Activated CD4-positive, alpha-beta T cell treated with anti-CD3 and anti-CD28 coated beads for 36 hours (primary cell): ENCODE results near the gene LRRC72. TPM values are rescaled to one million over a fixed set of nuclear protein-coding genes. Genes with fewer than 3 reads are reported as not detected.

Source experiments
- ATAC-seq: fragments of 200-7000 bp; cut with Tn5 transposase; one replicate; pipeline ENCODE4 v1.10.0; 2021; ENCODE audit warnings: mild to moderate bottlenecking, moderate library complexity
- CTCF ChIA-PET: fragments of 350-600 bp; sonication (Branson Sonifier 250); formaldehyde crosslinking; loops from one replicate; lab custom pipeline; 2021; ENCODE audit warnings: antibody characterized with exemption; lab: Charles Lee
- POLR2A ChIA-PET: fragments of 350-600 bp; sonication (Branson Sonifier 250); formaldehyde crosslinking; loops from one replicate; lab custom pipeline; 2021; ENCODE audit warnings: antibody characterized with exemption, inconsistent platforms; lab: Charles Lee
- DNase-seq: peaks from one replicate; pipeline ENCODE4 v3.0.0-alpha.2; 2020
- H3K27ac Mint-ChIP-seq: one replicate; pipeline ENCODE4 v1.8.0; 2021; ENCODE audit warnings: mixed read lengths
- H3K27me3 Mint-ChIP-seq: one replicate; pipeline ENCODE4 v1.8.0; 2021; ENCODE audit warnings: mixed read lengths
- H3K36me3 Mint-ChIP-seq: one replicate; pipeline ENCODE4 v1.8.0; 2021; ENCODE audit warnings: low read depth, mixed read lengths
- H3K4me1 Mint-ChIP-seq: one replicate; pipeline ENCODE4 v1.8.0; 2021; ENCODE audit warnings: mixed read lengths
- H3K4me3 Mint-ChIP-seq: one replicate; pipeline ENCODE4 v1.8.0; 2021; ENCODE audit warnings: mild to moderate bottlenecking, moderate library complexity, mixed read lengths
- H3K9me3 Mint-ChIP-seq: one replicate; pipeline ENCODE4 v1.8.0; 2021; ENCODE audit warnings: low read depth, mixed read lengths
- intact Hi-C, 2 experiments: fragments of 100-400 bp; cut with DNase I in 1 of 2; cut with micrococcal nuclease in 1 of 2; formaldehyde crosslinking; loops; one replicate each; pipeline versions ENCODE4 v1.14.2 to v1.15.1; 2022 to 2024; cut with DNase I, micrococcal nuclease
- total RNA-seq, 2 experiments: library from RNA; stranded (reverse); gene quantifications; one replicate each; pipeline ENCODE4 v1.2.3, GENCODE V29; 2021

LRRC72 gene
- not detected for total RNA-seq

DNA sequence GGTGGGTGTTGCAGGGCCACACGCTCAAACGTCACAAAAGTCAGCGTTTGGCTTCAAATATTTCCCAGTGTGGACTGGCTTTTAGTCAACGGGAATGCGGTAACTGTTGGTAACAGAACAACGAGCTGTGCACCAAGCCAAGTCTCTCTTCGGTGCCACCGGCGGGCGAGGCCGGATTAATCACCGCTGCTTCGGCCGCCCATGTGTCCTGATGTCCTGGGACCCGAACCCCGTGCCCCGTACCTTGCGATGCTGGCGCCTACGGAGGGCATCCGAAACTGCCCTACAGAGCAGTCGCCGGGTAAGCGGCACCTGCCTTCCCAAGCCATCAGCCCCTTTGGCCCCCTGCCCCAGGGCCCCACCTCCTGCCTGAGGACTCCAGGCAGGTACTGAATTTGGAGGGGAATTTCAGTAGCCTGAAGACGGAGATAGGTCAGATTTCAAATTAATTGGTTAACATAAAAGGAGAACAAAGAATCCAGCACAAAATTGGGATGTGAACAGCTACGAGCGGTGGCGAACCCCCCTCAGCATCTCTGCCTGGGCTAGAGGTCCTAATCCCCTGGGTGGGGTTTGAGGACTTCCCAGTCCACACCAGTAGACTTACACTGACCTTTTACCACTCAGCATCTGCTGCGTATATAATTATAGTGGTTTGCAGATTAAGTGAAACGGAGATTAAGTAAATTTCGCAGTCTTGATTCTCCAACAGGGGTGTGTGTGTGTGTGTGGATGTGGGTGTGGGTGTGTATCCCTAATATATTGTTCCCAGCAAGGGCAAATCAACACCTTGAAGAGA is at the start of gene LRRC72:
Gene LRRC72, plus strand, starts transcription at position 84 of the 799 bp plus-strand sequence. Its CDS starts 128 bp downstream, at position 212.
- Mint-ChIP-seq H3K27ac (no peak within 1 kb of the TSS), H3K4me3 (no peak within 1 kb of the TSS), H3K36me3 (no peaks in the 10 kb centered on the region), H3K9me3 (no peaks in the 10 kb centered on the region), H3K27me3 (no peaks in the 10 kb centered on the region), H3K4me1 (peaks cover 4% of the 10 kb centered on the region)
- ATAC-seq (no peak), DNase-seq (no peak)
- intact Hi-C loops = no loop called here
- ChIA-PET CTCF (no interaction called here), POLR2A (no interaction called here)

DNA sequence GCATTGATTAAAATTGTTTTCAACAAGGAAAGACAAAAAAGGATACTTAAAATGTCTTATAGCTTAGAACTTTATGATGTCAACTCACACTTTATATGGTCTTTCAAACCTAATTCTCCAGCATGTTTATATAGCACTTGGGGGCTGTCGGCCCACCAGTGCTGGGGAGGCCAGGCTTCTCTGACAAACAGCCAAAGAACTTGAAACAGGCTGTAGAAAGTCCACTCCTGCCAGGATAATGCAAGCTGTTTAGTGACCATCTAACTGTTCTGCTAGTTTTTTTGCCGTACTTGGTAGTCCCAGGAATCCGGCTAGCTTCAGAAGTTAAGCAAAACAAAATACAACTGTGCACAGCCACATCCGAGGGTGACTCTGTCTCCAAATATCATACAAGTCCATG is 47.5 kb upstream of the LRRC72 start:
- H3K4me1 Mint-ChIP-seq = no peaks in the 10 kb centered on the region
- H3K4me3 Mint-ChIP-seq = no peak overlapping the region
- no peaks in the 10 kb centered on the region for H3K9me3 Mint-ChIP-seq
- CTCF ChIA-PET = interaction anchor here (0.9 kb wide), 1 partner anchor 25 kb away, joined by 4 read pairs; no protein-coding TSS in a partner anchor
- POLR2A ChIA-PET = no interaction called here
- DNase-seq (no peak), ATAC-seq (no peak)
- H3K36me3 Mint-ChIP-seq = no peaks in the 10 kb centered on the region
- no peak overlapping the region for H3K27ac Mint-ChIP-seq
- peaks cover 8% of the 10 kb centered on the region for H3K27me3 Mint-ChIP-seq
- intact Hi-C loops = no loop called here

DNA sequence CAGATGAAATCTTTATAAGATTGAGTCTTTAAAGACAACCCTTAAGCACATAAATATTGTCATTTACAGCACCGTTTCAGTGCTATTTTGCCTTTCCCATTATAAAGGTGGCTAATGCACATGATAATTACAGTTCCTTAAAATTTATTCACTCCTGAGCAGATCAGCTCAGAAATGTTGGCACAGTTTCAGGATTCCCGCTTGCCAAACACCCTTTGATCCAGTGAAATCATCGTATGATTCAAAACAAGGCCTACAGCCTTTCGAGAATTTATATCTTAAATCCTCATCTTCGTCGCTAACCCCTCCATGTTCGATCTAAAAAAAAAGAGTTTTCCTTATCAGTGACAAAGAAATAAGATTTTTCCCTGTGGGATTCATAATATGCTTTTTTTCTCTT is 47.0 kb upstream of the LRRC72 start:
- peaks cover 6% of the 10 kb centered on the region for H3K27me3 Mint-ChIP-seq

DNA sequence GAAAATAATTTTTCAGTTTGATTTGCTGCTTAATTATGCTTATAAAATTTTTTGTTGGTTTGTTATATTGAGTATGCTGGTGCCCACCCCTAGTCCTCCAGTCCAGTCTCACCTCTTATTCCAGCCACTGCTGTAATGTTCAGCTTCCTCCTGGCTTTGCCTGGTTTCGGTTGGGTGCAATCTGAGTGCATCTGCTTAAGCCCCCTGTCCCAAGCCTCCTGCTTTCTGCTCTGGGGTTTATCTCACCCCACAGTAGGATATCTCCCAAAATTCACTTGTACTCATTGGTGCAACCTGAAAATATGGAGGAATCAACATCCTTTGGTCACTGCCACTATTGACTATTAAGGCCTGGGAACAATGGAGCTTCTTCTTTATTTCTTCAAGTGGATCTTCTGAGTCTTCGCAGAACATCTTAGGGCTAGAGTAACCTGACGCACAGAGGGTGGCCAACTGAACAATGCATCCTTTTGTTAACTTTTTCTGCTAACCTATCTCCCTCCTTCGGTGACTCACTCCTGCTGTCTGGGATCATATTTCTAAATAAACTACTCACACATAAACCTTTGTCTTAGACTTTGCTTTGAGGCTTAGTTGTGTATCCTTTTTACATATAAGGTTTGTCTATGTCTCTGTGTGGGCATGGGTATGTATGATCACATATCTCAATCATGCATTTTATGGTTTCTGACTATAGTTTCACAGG is 42.0 kb upstream of the LRRC72 start:
- Mint-ChIP-seq H3K4me3 (no peak overlapping the region), H3K4me1 (no peaks in the 10 kb centered on the region), H3K9me3 (no peaks in the 10 kb centered on the region), H3K27ac (no peak overlapping the region), H3K27me3 (peaks cover 3% of the 10 kb centered on the region), H3K36me3 (no peaks in the 10 kb centered on the region)
- intact Hi-C loops = no loop called here
- CTCF ChIA-PET = no interaction called here
- POLR2A ChIA-PET = no interaction called here
- no peak for ATAC-seq
- no peak for DNase-seq

More for the DNA sequence above, 47.0 kb upstream of the LRRC72 start:
- ChIA-PET POLR2A (no interaction called here), CTCF (interaction anchor here (0.9 kb wide), 1 partner anchor 25 kb away, joined by 4 read pairs; no protein-coding TSS in a partner anchor)
- no peak overlapping the region for H3K27ac Mint-ChIP-seq
- no peak overlapping the region for H3K4me3 Mint-ChIP-seq
- no peaks in the 10 kb centered on the region for H3K36me3 Mint-ChIP-seq
- H3K9me3 Mint-ChIP-seq = no peaks in the 10 kb centered on the region
- DNase-seq (no peak), ATAC-seq (no peak)
- intact Hi-C loops = no loop called here
- no peaks in the 10 kb centered on the region for H3K4me1 Mint-ChIP-seq

DNA sequence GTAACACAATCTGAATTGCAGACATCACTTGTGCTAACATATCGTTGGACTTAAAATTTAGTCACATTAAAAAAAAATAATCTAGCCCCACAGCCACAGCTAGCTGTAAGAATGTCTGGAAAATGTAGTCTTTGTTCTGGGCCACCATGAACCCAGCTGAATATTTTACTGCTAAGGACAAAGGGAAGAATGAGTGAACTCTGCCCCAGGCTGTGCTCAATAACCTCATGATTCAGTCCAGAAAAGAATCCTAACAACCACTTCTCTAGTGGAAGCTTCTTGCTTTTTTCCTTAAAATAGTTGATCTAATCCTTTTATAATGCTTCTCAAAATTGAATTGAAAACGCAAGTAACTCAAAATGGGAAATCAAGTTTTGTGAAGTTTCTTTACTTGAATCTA is 35.5 kb upstream of the LRRC72 start:
- Mint-ChIP-seq H3K9me3 (no peaks in the 10 kb centered on the region), H3K27me3 (peaks cover 5% of the 10 kb centered on the region), H3K4me3 (no peak overlapping the region), H3K27ac (no peak overlapping the region), H3K36me3 (no peaks in the 10 kb centered on the region), H3K4me1 (peaks cover 6% of the 10 kb centered on the region)
- DNase-seq = no peak
- POLR2A ChIA-PET = interaction anchor here (0.6 kb wide), 1 partner anchor 180 kb away, joined by 7 read pairs; no protein-coding TSS in a partner anchor
- intact Hi-C loops = no loop called here
- ATAC-seq = no peak
- CTCF ChIA-PET = no interaction called here

DNA sequence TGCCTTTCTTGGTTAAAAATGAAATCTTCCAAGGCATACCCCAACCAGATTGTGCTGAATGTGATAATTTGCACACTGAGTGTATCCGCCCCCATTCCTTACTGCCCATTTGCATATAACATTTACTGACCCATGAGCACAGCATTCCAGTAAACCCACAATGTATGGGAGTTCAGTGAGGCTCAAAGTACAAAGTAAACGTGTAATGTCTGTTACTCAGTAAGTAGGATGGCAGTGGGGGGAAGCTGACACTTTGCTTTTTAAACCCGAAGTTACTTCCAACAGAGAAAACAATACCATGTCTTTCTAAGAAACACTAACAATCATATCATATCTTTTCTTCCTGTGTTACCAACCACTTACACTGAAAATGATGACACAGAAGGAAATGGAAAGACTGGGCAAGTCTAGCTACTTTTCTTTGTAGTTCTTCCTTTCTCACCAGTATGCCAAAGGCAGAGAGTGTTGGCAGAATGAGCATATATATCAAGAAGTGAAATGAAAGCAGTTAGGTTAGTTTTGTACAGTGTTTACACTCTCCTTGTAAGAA is 34.0 kb upstream of the LRRC72 start:
- DNase-seq = peak; percentile 15
- no peaks in the 10 kb centered on the region for H3K9me3 Mint-ChIP-seq
- H3K36me3 Mint-ChIP-seq = no peaks in the 10 kb centered on the region
- H3K4me1 Mint-ChIP-seq = peaks cover 6% of the 10 kb centered on the region
- peaks cover 8% of the 10 kb centered on the region for H3K27me3 Mint-ChIP-seq
- H3K4me3 Mint-ChIP-seq = no peak overlapping the region
- intact Hi-C loops = loop anchor here in 1 of 2 experiments (2.0 kb wide), 1 partner anchor 72 kb away; no protein-coding TSS in a partner anchor
- ATAC-seq = peak; percentile 91
- ChIA-PET POLR2A (no interaction called here), CTCF (no interaction called here)
- no peak overlapping the region for H3K27ac Mint-ChIP-seq

DNA sequence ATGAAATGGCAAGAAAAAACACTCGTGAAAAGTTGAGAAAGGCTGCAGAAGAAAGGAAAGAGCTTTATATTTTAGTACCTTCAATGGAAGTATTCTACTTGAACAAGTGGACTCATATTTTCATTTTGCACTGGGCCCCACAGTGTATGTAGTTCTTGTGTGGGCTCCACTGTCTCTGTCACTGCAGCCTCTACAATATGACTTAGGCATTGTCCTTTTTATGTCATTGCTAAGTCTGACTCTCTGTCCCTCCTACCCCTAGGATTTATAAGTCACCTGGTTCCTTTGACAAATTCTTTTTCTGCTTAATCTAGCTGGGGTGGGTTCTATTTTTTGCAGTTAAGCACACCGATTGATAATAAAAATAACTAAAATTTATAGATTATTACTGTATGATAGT is 33.4 kb upstream of the LRRC72 start:
- no peaks in the 10 kb centered on the region for H3K9me3 Mint-ChIP-seq
- no peak overlapping the region for H3K4me3 Mint-ChIP-seq
- intact Hi-C loops = loop anchor here in 1 of 2 experiments (2.0 kb wide), 1 partner anchor 72 kb away; no protein-coding TSS in a partner anchor
- H3K27ac Mint-ChIP-seq = no peak overlapping the region
- no peak for DNase-seq
- no peaks in the 10 kb centered on the region for H3K36me3 Mint-ChIP-seq
- no peak for ATAC-seq
- CTCF ChIA-PET = interaction anchor here (1.8 kb wide), 1 partner anchor 11 kb away, joined by 4 read pairs; no protein-coding TSS in a partner anchor
- H3K27me3 Mint-ChIP-seq = peaks cover 8% of the 10 kb centered on the region
- POLR2A ChIA-PET = no interaction called here
- H3K4me1 Mint-ChIP-seq = peaks cover 6% of the 10 kb centered on the region

DNA sequence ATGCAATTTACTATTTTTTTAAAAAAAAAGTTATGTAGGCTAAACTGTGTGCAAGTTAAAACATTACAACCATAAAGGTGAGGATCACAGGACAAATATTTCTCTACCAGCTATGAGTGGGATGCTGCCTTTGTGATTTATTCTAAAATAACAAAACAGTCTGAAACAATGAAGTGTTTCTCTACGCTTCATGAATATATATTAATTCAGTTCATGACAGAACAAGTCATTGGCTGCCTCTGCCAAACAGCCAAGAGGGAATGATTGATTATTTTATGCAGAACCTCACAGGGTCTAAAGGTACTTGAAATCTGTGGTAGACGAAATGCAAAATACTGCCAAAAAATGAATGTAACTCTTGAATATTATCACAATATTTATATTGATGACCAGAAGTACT is 32.1 kb upstream of the LRRC72 start:
- no peak for ATAC-seq
- Mint-ChIP-seq H3K4me3 (no peak overlapping the region), H3K27me3 (peaks cover 6% of the 10 kb centered on the region), H3K36me3 (no peaks in the 10 kb centered on the region), H3K27ac (no peak overlapping the region), H3K4me1 (peaks cover 6% of the 10 kb centered on the region), H3K9me3 (no peaks in the 10 kb centered on the region)
- DNase-seq = no peak
- CTCF ChIA-PET = interaction anchor here (1.8 kb wide), 1 partner anchor 10 kb away, joined by 4 read pairs; no protein-coding TSS in a partner anchor
- POLR2A ChIA-PET = no interaction called here
- intact Hi-C loops = no loop called here

DNA sequence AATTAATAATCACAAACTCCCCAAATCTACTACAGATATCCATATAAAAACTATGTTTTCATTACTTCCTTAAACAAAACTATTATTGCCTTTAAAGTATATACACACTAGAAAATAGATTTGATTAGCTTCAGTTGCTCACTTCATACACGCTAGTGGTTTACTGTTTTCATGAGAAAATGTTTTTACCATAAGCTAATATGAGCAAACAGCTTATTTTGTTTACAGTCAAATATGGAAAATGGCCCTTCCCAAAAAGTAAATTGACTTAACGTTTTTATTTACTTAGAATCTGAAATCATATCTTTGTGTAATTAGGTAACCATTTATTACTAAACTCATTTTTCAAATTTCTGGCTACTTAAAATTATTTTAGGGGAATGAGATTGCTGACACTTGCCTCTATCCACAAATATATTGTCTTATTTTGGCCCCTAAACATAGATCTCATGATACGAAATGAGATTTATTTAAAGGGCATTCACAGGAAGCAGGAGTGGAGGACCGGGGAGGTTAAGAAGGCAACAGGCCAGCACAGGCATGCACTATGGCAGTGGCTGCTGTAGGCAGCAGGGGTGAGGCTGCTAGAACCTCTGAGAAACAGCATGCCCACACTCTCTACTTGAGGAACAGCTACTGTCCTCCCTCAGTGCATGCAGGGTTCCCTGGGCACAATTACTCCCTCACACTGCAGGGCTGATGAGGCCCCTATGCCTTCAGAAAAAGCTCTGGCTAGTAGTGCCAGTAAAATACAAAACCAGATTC is 31.5 kb upstream of the LRRC72 start:
- Mint-ChIP-seq H3K27me3 (peaks cover 6% of the 10 kb centered on the region), H3K27ac (no peak overlapping the region), H3K4me1 (peaks cover 6% of the 10 kb centered on the region), H3K9me3 (no peaks in the 10 kb centered on the region), H3K36me3 (no peaks in the 10 kb centered on the region), H3K4me3 (no peak overlapping the region)
- no peak for DNase-seq
- CTCF ChIA-PET = interaction anchor here (1.8 kb wide), 1 partner anchor 9 kb away, joined by 4 read pairs; no protein-coding TSS in a partner anchor
- intact Hi-C loops = no loop called here
- no peak for ATAC-seq
- POLR2A ChIA-PET = no interaction called here

DNA sequence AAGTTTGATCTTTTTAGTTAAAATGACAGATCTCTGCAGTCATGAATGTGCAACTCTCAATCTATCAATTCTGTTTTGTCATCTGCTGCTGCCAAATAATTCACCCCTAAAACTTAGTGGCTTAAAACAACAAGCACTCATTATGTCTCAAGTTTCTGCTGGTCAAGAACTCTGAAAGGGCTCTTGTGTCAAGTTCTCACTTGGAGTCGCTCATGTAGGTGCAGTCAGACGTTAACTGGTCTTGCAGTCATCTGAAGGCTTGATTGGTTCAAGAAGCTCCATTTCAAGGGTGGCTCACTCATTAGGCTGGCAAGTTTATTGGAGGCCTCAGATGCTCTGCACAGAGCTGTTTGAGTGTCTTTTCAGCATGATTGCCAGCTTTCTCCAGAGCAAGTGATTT is 28.5 kb upstream of the LRRC72 start:
- peak overlapping the region; percentile 25 for H3K27ac Mint-ChIP-seq
- ChIA-PET CTCF (interaction anchor here (0.6 kb wide), 1 partner anchor 80 kb away, joined by 3 read pairs; no protein-coding TSS in a partner anchor), POLR2A (no interaction called here)
- H3K9me3 Mint-ChIP-seq = no peaks in the 10 kb centered on the region
- ATAC-seq (no peak), DNase-seq (no peak)
- no peaks in the 10 kb centered on the region for H3K36me3 Mint-ChIP-seq
- H3K4me1 Mint-ChIP-seq = no peaks in the 10 kb centered on the region
- intact Hi-C loops = no loop called here
- H3K4me3 Mint-ChIP-seq = no peak overlapping the region
- H3K27me3 Mint-ChIP-seq = peaks cover 6% of the 10 kb centered on the region

DNA sequence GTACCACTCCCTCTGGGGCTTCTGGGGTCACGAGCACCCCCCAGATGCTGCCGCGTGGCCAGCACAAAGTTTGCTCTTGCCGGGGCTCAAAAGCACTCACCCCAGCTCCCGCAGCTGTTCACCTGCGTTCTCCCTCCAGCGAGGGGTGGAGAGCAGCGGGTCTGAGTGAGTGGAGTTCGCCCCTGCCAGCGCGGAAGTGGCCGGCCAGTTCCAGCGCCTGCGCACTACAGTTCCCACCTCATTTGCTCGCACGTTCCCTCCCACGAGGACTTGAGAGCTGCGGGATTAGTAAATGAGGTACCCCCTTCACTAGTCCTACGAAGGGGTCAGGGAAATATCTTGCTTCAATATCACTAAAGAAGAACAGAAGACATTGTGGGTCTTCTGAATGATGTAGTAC is 24.3 kb upstream of the LRRC72 start:
- Mint-ChIP-seq H3K27ac (no peak overlapping the region), H3K4me1 (no peaks in the 10 kb centered on the region), H3K4me3 (no peak overlapping the region), H3K27me3 (peaks cover 5% of the 10 kb centered on the region), H3K9me3 (no peaks in the 10 kb centered on the region), H3K36me3 (no peaks in the 10 kb centered on the region)
- ATAC-seq (no peak), DNase-seq (no peak)
- intact Hi-C loops = no loop called here
- POLR2A ChIA-PET = no interaction called here
- CTCF ChIA-PET = interaction anchor here (0.9 kb wide), 1 partner anchor 51 kb away, joined by 3 read pairs; no protein-coding TSS in a partner anchor
